HepG2 (cell line): ENCODE measurements around the gene SIRT7. TPM values are rescaled to one million over a fixed set of nuclear protein-coding genes. Genes with fewer than 3 reads are reported as not detected.

Experiments
- FOXK1 ChIP-seq: sonication (generic); formaldehyde crosslinking; IDR thresholded peaks from 2 replicates; pipeline ENCODE4 v1.4.0; 2020; ENCODE audit warnings: low read depth, missing genetic modification reagents, borderline replicate concordance
- HDAC2 ChIP-seq: sonication (generic); formaldehyde crosslinking; IDR thresholded peaks from 2 replicates; pipeline ENCODE4 v1.4.0; 2020; ENCODE audit warnings: missing genetic modification reagents
- NFKB2 ChIP-seq: sonication (generic); formaldehyde crosslinking; IDR thresholded peaks from 2 replicates; pipeline ENCODE4 v1.4.0; 2020; ENCODE audit warnings: missing genetic modification reagents, borderline replicate concordance
- NR2F1 ChIP-seq, 2 experiments: fragments of 450-650 bp in 1 of 2; formaldehyde crosslinking in 1 of 2; IDR thresholded peaks; 2 replicates each; pipeline versions ENCODE4 v1.5.0 to v1.6.1; 2016 to 2020; ENCODE audit warnings: mild to moderate bottlenecking in 1 of 2, missing compliant biosample characterization in 1 of 2, missing genetic modification reagents in 1 of 2, moderate library complexity in 1 of 2
- RFX1 ChIP-seq: fragments of 450-650 bp; IDR thresholded peaks from 2 replicates; pipeline ENCODE4 v1.6.1; 2017
- SCMH1 ChIP-seq: sonication (generic); formaldehyde crosslinking; IDR thresholded peaks from 2 replicates; pipeline ENCODE4 v1.9.0; 2021; ENCODE audit warnings: missing genetic modification reagents, mild to moderate bottlenecking, borderline replicate concordance
- XBP1 ChIP-seq: sonication (generic); formaldehyde crosslinking; IDR thresholded peaks from 2 replicates; pipeline ENCODE4 v1.5.0; 2020; ENCODE audit warnings: missing genetic modification reagents
- polyA plus RNA-seq, 8 experiments: library from polyadenylated mRNA; depleted of rRNA in 3 of 8; stranded (reverse) in 7 of 8; unstranded in 1 of 8; fragments of >200 nt; fragmentation: Illumina TruSeq in 4 of 8; extraction: Trizol in 4 of 8; gene quantifications; 2 replicates each; pipeline versions ENCODE4 v1.2.1 to v1.2.3, GENCODE V29; 2011 to 2016; ENCODE audit warnings: low read depth in 4 of 8, missing spikeins in 1 of 8, mixed read lengths in 1 of 8; ENCODE audit not compliant: insufficient read depth in 1 of 8
- total RNA-seq, 5 experiments: library from RNA; depleted of rRNA; stranded (reverse); fragments of >200 nt; fragmentation: Illumina TruSeq; extraction: Trizol; gene quantifications; 2 replicates each; pipeline ENCODE4 v1.2.3, GENCODE V29; 2016; ENCODE audit warnings: low read depth in 1 of 5
- TF ChIP-seq, protein P1 (sequence below): sonication (generic); formaldehyde crosslinking; IDR thresholded peaks from 2 replicates; pipeline ENCODE4 v1.5.0; 2020; ENCODE audit warnings: missing genetic modification reagents
- TF ChIP-seq, protein P2 (sequence below): sonication (generic); formaldehyde crosslinking; IDR thresholded peaks from 2 replicates; pipeline ENCODE4 v1.5.1; 2020; ENCODE audit warnings: missing genetic modification reagents, mild to moderate bottlenecking, borderline replicate concordance
- TF ChIP-seq, protein P3 (sequence below): sonication (generic); formaldehyde crosslinking; IDR thresholded peaks from 2 replicates; pipeline ENCODE4 v1.5.0; 2020; ENCODE audit warnings: mild to moderate bottlenecking, missing genetic modification reagents, borderline replicate concordance
- TF ChIP-seq, protein P4 (sequence below): sonication (generic); formaldehyde crosslinking; IDR thresholded peaks from 2 replicates; pipeline ENCODE4 v1.4.0; 2020; ENCODE audit warnings: missing genetic modification reagents, borderline replicate concordance
- TF ChIP-seq, protein P5 (sequence below): sonication (generic); formaldehyde crosslinking; IDR thresholded peaks from 2 replicates; pipeline ENCODE4 v1.4.0; 2020; ENCODE audit warnings: mild to moderate bottlenecking, missing genetic modification reagents

SIRT7 gene
- total and polyA plus RNA-seq, 2 of the 13 experiments (the other 11 are each of a cell fraction or from before 2014, with no cell fraction given), result 8.3 to 24.8 TPM

DNA sequence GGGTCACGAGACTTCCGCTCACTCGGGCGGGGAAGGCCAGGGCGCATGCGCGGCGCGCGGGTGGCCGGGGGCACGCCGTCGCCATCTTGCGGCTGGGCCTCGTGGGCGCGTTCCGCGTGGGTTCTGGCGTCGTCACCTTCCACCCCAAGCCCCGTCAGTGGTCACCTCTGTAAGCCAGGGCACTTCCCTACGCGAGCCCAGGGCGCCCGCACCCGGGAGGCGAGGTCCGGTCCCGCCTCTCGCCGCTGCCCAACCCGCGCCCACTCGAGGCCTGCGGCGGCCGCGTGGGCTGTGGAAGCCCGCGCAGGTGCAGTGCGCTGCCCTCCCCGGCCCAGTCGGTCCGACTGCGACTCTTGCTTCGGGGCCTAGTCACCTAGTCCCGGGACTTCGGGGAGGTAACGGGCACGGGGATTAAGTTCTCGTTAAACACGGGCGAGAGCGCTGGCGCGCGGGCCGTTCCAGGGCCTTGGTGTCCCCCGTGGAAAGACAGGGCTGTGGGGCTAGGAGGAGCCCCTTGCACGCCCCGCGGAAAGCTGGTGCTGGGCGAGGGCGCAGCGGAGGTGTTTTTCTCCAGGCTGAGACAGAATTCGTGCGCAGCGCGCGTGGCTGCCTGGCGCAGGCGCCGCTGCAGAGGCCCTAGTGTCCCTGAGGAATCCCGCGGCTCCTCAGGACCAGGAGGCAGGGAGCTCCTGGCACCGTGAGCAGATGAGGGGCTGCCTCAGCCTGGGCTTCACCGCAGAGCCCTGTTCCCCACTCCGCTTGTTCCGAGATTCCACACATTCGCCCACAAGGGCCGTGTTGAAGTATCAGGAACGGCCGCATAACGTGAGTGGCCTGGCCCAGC, 46.4 kb downstream of the SIRT7 start (continued):
- peak; percentile 87 for TF ChIP-seq NFKB2 (CRISPR knock-in tag)
- TF ChIP-seq, protein P1, sequence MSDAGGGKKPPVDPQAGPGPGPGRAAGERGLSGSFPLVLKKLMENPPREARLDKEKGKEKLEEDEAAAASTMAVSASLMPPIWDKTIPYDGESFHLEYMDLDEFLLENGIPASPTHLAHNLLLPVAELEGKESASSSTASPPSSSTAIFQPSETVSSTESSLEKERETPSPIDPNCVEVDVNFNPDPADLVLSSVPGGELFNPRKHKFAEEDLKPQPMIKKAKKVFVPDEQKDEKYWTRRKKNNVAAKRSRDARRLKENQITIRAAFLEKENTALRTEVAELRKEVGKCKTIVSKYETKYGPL (CRISPR knock-in tag), result no peak
- TF ChIP-seq, protein P2, sequence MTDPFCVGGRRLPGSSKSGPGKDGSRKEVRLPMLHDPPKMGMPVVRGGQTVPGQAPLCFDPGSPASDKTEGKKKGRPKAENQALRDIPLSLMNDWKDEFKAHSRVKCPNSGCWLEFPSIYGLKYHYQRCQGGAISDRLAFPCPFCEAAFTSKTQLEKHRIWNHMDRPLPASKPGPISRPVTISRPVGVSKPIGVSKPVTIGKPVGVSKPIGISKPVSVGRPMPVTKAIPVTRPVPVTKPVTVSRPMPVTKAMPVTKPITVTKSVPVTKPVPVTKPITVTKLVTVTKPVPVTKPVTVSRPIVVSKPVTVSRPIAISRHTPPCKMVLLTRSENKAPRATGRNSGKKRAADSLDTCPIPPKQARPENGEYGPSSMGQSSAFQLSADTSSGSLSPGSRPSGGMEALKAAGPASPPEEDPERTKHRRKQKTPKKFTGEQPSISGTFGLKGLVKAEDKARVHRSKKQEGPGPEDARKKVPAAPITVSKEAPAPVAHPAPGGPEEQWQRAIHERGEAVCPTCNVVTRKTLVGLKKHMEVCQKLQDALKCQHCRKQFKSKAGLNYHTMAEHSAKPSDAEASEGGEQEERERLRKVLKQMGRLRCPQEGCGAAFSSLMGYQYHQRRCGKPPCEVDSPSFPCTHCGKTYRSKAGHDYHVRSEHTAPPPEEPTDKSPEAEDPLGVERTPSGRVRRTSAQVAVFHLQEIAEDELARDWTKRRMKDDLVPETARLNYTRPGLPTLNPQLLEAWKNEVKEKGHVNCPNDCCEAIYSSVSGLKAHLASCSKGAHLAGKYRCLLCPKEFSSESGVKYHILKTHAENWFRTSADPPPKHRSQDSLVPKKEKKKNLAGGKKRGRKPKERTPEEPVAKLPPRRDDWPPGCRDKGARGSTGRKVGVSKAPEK (CRISPR knock-in tag), result no peak
- TF ChIP-seq NR2F1 (CRISPR knock-in tag; IDR thresholded peaks at IDR 0.05), result peak in 1 of 2 experiments; percentile 10; a peak in 1 of 4 replicates
- TF ChIP-seq FOXK1, result peak; percentile 62; the same call in 1 of the 2 replicates
- TF ChIP-seq, protein P3, sequence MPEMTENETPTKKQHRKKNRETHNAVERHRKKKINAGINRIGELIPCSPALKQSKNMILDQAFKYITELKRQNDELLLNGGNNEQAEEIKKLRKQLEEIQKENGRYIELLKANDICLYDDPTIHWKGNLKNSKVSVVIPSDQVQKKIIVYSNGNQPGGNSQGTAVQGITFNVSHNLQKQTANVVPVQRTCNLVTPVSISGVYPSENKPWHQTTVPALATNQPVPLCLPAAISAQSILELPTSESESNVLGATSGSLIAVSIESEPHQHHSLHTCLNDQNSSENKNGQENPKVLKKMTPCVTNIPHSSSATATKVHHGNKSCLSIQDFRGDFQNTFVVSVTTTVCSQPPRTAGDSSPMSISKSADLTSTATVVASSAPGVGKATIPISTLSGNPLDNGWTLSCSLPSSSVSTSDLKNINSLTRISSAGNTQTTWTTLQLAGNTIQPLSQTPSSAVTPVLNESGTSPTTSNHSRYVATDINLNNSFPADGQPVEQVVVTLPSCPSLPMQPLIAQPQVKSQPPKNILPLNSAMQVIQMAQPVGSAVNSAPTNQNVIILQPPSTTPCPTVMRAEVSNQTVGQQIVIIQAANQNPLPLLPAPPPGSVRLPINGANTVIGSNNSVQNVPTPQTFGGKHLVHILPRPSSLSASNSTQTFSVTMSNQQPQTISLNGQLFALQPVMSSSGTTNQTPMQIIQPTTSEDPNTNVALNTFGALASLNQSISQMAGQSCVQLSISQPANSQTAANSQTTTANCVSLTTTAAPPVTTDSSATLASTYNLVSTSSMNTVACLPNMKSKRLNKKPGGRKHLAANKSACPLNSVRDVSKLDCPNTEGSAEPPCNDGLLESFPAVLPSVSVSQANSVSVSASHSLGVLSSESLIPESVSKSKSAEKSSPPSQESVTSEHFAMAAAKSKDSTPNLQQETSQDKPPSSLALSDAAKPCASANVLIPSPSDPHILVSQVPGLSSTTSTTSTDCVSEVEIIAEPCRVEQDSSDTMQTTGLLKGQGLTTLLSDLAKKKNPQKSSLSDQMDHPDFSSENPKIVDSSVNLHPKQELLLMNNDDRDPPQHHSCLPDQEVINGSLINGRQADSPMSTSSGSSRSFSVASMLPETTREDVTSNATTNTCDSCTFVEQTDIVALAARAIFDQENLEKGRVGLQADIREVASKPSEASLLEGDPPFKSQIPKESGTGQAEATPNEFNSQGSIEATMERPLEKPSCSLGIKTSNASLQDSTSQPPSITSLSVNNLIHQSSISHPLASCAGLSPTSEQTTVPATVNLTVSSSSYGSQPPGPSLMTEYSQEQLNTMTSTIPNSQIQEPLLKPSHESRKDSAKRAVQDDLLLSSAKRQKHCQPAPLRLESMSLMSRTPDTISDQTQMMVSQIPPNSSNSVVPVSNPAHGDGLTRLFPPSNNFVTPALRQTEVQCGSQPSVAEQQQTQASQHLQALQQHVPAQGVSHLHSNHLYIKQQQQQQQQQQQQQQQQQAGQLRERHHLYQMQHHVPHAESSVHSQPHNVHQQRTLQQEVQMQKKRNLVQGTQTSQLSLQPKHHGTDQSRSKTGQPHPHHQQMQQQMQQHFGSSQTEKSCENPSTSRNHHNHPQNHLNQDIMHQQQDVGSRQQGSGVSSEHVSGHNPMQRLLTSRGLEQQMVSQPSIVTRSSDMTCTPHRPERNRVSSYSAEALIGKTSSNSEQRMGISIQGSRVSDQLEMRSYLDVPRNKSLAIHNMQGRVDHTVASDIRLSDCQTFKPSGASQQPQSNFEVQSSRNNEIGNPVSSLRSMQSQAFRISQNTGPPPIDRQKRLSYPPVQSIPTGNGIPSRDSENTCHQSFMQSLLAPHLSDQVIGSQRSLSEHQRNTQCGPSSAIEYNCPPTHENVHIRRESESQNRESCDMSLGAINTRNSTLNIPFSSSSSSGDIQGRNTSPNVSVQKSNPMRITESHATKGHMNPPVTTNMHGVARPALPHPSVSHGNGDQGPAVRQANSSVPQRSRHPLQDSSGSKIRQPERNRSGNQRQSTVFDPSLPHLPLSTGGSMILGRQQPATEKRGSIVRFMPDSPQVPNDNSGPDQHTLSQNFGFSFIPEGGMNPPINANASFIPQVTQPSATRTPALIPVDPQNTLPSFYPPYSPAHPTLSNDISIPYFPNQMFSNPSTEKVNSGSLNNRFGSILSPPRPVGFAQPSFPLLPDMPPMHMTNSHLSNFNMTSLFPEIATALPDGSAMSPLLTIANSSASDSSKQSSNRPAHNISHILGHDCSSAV (CRISPR knock-in tag), result no peak
- no peak for TF ChIP-seq SCMH1 (CRISPR knock-in tag)
- peak; percentile 96 for TF ChIP-seq HDAC2 (CRISPR knock-in tag)
- TF ChIP-seq, protein P4, sequence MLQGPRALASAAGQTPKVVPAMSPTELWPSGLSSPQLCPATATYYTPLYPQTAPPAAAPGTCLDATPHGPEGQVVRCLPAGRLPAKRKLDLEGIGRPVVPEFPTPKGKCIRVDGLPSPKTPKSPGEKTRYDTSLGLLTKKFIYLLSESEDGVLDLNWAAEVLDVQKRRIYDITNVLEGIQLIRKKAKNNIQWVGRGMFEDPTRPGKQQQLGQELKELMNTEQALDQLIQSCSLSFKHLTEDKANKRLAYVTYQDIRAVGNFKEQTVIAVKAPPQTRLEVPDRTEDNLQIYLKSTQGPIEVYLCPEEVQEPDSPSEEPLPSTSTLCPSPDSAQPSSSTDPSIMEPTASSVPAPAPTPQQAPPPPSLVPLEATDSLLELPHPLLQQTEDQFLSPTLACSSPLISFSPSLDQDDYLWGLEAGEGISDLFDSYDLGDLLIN (CRISPR knock-in tag), result no peak
- no peak for TF ChIP-seq RFX1
- TF ChIP-seq, protein P5, sequence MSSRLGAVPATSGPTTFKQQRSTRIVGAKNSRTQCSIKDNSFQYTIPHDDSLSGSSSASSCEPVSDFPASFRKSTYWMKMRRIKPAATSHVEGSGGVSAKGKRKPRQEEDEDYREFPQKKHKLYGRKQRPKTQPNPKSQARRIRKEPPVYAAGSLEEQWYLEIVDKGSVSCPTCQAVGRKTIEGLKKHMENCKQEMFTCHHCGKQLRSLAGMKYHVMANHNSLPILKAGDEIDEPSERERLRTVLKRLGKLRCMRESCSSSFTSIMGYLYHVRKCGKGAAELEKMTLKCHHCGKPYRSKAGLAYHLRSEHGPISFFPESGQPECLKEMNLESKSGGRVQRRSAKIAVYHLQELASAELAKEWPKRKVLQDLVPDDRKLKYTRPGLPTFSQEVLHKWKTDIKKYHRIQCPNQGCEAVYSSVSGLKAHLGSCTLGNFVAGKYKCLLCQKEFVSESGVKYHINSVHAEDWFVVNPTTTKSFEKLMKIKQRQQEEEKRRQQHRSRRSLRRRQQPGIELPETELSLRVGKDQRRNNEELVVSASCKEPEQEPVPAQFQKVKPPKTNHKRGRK, result no peak; the same call in 1 of the 2 replicates
- TF ChIP-seq XBP1, result no peak; the same call in 1 of the 2 replicates
